Activated CD4-positive, alpha-beta T cell treated with anti-CD3 and anti-CD28 coated beads for 36 hours (primary cell): ENCODE measurements around the gene FOS. TPM values are rescaled to one million over a fixed set of nuclear protein-coding genes. Genes with fewer than 3 reads are reported as not detected.

ENCODE experiments used
- ATAC-seq: fragments of 200-7000 bp; cut with Tn5 transposase; one replicate; pipeline ENCODE4 v1.10.0; 2021; ENCODE audit warnings: mild to moderate bottlenecking, moderate library complexity
- CTCF ChIA-PET: fragments of 350-600 bp; sonication (Branson Sonifier 250); formaldehyde crosslinking; loops from one replicate; lab custom pipeline; 2021; ENCODE audit warnings: antibody characterized with exemption; lab: Charles Lee
- POLR2A ChIA-PET: fragments of 350-600 bp; sonication (Branson Sonifier 250); formaldehyde crosslinking; loops from one replicate; lab custom pipeline; 2021; ENCODE audit warnings: antibody characterized with exemption, inconsistent platforms; lab: Charles Lee
- DNase-seq: peaks from one replicate; pipeline ENCODE4 v3.0.0-alpha.2; 2020
- H3K27ac Mint-ChIP-seq: one replicate; pipeline ENCODE4 v1.8.0; 2021; ENCODE audit warnings: mixed read lengths
- H3K27me3 Mint-ChIP-seq: one replicate; pipeline ENCODE4 v1.8.0; 2021; ENCODE audit warnings: mixed read lengths
- H3K36me3 Mint-ChIP-seq: one replicate; pipeline ENCODE4 v1.8.0; 2021; ENCODE audit warnings: low read depth, mixed read lengths
- H3K4me1 Mint-ChIP-seq: one replicate; pipeline ENCODE4 v1.8.0; 2021; ENCODE audit warnings: mixed read lengths
- H3K4me3 Mint-ChIP-seq: one replicate; pipeline ENCODE4 v1.8.0; 2021; ENCODE audit warnings: mild to moderate bottlenecking, moderate library complexity, mixed read lengths
- H3K9me3 Mint-ChIP-seq: one replicate; pipeline ENCODE4 v1.8.0; 2021; ENCODE audit warnings: low read depth, mixed read lengths
- intact Hi-C, 2 experiments: fragments of 100-400 bp; cut with DNase I in 1 of 2; cut with micrococcal nuclease in 1 of 2; formaldehyde crosslinking; loops; one replicate each; pipeline versions ENCODE4 v1.14.2 to v1.15.1; 2022 to 2024; cut with DNase I, micrococcal nuclease
- total RNA-seq, 2 experiments: library from RNA; stranded (reverse); gene quantifications; one replicate each; pipeline ENCODE4 v1.2.3, GENCODE V29; 2021

FOS gene
- total RNA-seq, 2 experiments from 2014 or later: 16.0 to 21.1 TPM

GRCh38 chr14:75236901-75237419, 41.7 kb upstream of the FOS start:
- Mint-ChIP-seq H3K9me3 (no peaks in the 10 kb centered on the region), H3K4me3 (no peak overlapping the region), H3K27me3 (no peaks in the 10 kb centered on the region), H3K36me3 (no peaks in the 10 kb centered on the region), H3K27ac (no peak overlapping the region), H3K4me1 (peaks cover 27% of the 10 kb centered on the region)
- DNase-seq: no peak
- CTCF ChIA-PET: no interaction called here
- ATAC-seq: no peak
- intact Hi-C loops: no loop called here
- POLR2A ChIA-PET: no interaction called here

GRCh38 chr14:75238756-75239455, 39.7 kb upstream of the FOS start:
- Mint-ChIP-seq H3K9me3 (no peaks in the 10 kb centered on the region), H3K4me3 (no peak overlapping the region), H3K4me1 (peaks cover 13% of the 10 kb centered on the region), H3K27ac (no peak overlapping the region), H3K27me3 (no peaks in the 10 kb centered on the region), H3K36me3 (no peaks in the 10 kb centered on the region)
- ChIA-PET POLR2A (no interaction called here), CTCF (interaction anchor here (0.6 to 2.1 kb wide), 6 partner anchors 9 to 516 kb away, joined by 3 to 6 read pairs (median 4); no protein-coding TSS in a partner anchor)
- DNase-seq (no peak), ATAC-seq (no peak)
- intact Hi-C loops: no loop called here

- CTCF ChIA-PET: interaction anchor here (0.7 kb wide), 1 partner anchor 18 kb away, joined by 4 read pairs; no protein-coding TSS in a partner anchor
- Mint-ChIP-seq H3K36me3 (no peaks in the 10 kb centered on the region), H3K27me3 (no peaks in the 10 kb centered on the region), H3K4me3 (no peak overlapping the region), H3K4me1 (peaks cover 7% of the 10 kb centered on the region), H3K9me3 (no peaks in the 10 kb centered on the region), H3K27ac (no peak overlapping the region)
- ATAC-seq: no peak
- no peak for DNase-seq
- POLR2A ChIA-PET: no interaction called here
- intact Hi-C loops: no loop called here
Observed at GRCh38 chr14:75240781-75241180, 37.8 kb upstream of the FOS start.

GRCh38 chr14:75242546-75243273, 35.9 kb upstream of the FOS start:
- no peak overlapping the region for H3K27ac Mint-ChIP-seq
- peaks cover 22% of the 10 kb centered on the region for H3K4me1 Mint-ChIP-seq
- peaks cover 2% of the 10 kb centered on the region for H3K27me3 Mint-ChIP-seq
- POLR2A ChIA-PET: no interaction called here
- CTCF ChIA-PET: interaction anchor here (0.7 kb wide), 2 partner anchors 9 to 389 kb away, joined by 3 to 4 read pairs; no protein-coding TSS in a partner anchor
- DNase-seq: no peak
- H3K36me3 Mint-ChIP-seq: no peaks in the 10 kb centered on the region
- ATAC-seq: no peak
- no peaks in the 10 kb centered on the region for H3K9me3 Mint-ChIP-seq
- intact Hi-C loops: no loop called here
- H3K4me3 Mint-ChIP-seq: no peak overlapping the region

- H3K36me3 Mint-ChIP-seq: no peaks in the 10 kb centered on the region
- no peaks in the 10 kb centered on the region for H3K9me3 Mint-ChIP-seq
- H3K4me1 Mint-ChIP-seq: peaks cover 33% of the 10 kb centered on the region
- no peak overlapping the region for H3K27ac Mint-ChIP-seq
- peaks cover 2% of the 10 kb centered on the region for H3K27me3 Mint-ChIP-seq
- intact Hi-C loops: no loop called here
- no peak for DNase-seq
- CTCF ChIA-PET: interaction anchor here (0.9 to 1.3 kb wide), 2 partner anchors 14 to 112 kb away, joined by 3 read pairs; no protein-coding TSS in a partner anchor
- POLR2A ChIA-PET: interaction anchor here (1.2 kb wide), 1 partner anchor 15 kb away, joined by 4 read pairs; no protein-coding TSS in a partner anchor
- no peak overlapping the region for H3K4me3 Mint-ChIP-seq
- no peak for ATAC-seq
Observed at GRCh38 chr14:75244121-75244520, 34.5 kb upstream of the FOS start.

- peaks cover 52% of the 10 kb centered on the region for H3K4me1 Mint-ChIP-seq
Observed at GRCh38 chr14:75246546-75247285, 31.9 kb upstream of the FOS start.

GRCh38 chr14:75247286-75247922, 31.2 kb upstream of the FOS start:
- Mint-ChIP-seq H3K27me3 (peaks cover 2% of the 10 kb centered on the region), H3K36me3 (no peaks in the 10 kb centered on the region), H3K9me3 (no peaks in the 10 kb centered on the region), H3K27ac (peak overlapping the region; percentile 75), H3K4me3 (peak overlapping the region; percentile 22), H3K4me1 (peaks cover 57% of the 10 kb centered on the region)
- intact Hi-C loops: loop anchor here (1.0 to 5.0 kb wide), 11 partner anchors 17 to 630 kb away; partner anchors contain the start of genes BATF (in 1 of the 2), FOS (in 1 of the 2), NEK9 (in 1 of the 2) and TMED10 (in 1 of the 2)
- ATAC-seq: peak; percentile 49
- CTCF ChIA-PET: interaction anchor here (0.6 to 2.8 kb wide), 8 partner anchors 12 to 738 kb away, joined by 3 to 16 read pairs (median 4); partner anchors contain the start of gene IFT43
- POLR2A ChIA-PET: interaction anchor here (0.5 to 2.4 kb wide), 6 partner anchors 11 to 321 kb away, joined by 3 to 16 read pairs (median 5); no protein-coding TSS in a partner anchor
- DNase-seq: peak; percentile 86

More at GRCh38 chr14:75246546-75247285, 31.9 kb upstream of the FOS start:
- Mint-ChIP-seq H3K27ac (no peak overlapping the region), H3K36me3 (no peaks in the 10 kb centered on the region), H3K4me3 (peak overlapping the region; percentile 22), H3K27me3 (peaks cover 2% of the 10 kb centered on the region), H3K9me3 (no peaks in the 10 kb centered on the region)
- ATAC-seq: no peak
- CTCF ChIA-PET: interaction anchor here (0.7 to 2.8 kb wide), 6 partner anchors 12 to 837 kb away, joined by 3 to 16 read pairs (median 4); no protein-coding TSS in a partner anchor
- intact Hi-C loops: loop anchor here (1.0 to 5.0 kb wide), 11 partner anchors 16 to 629 kb away; partner anchors contain the start of genes BATF (in 1 of the 2), FOS (in 1 of the 2), NEK9 (in 1 of the 2) and TMED10 (in 1 of the 2)
- POLR2A ChIA-PET: interaction anchor here (0.5 to 2.4 kb wide), 3 partner anchors 12 to 322 kb away, joined by 3 to 16 read pairs (median 7); no protein-coding TSS in a partner anchor
- DNase-seq: no peak

GRCh38 chr14:75247939-75248338, 30.7 kb upstream of the FOS start:
- Mint-ChIP-seq H3K27me3 (peaks cover 2% of the 10 kb centered on the region), H3K36me3 (no peaks in the 10 kb centered on the region), H3K9me3 (no peaks in the 10 kb centered on the region), H3K4me3 (peak overlapping the region; percentile 22), H3K27ac (peak overlapping the region; percentile 75), H3K4me1 (peaks cover 57% of the 10 kb centered on the region)
- CTCF ChIA-PET: interaction anchor here (0.6 to 2.8 kb wide), 8 partner anchors 11 to 738 kb away, joined by 3 to 16 read pairs (median 4); partner anchors contain the start of gene IFT43
- DNase-seq (no peak), ATAC-seq (no peak)
- POLR2A ChIA-PET: interaction anchor here (0.9 to 2.4 kb wide), 5 partner anchors 11 to 291 kb away, joined by 4 to 16 read pairs (median 6); no protein-coding TSS in a partner anchor
- intact Hi-C loops: loop anchor here (1.0 to 5.0 kb wide), 13 partner anchors 17 to 631 kb away; partner anchors contain the start of genes NEK9 (in 2 of the 2), BATF (in 1 of the 2), FOS (in 1 of the 2) and TMED10 (in 1 of the 2)

GRCh38 chr14:75249251-75249957, 29.2 kb upstream of the FOS start:
- ChIA-PET POLR2A (interaction anchor here (0.6 to 2.1 kb wide), 5 partner anchors 10 to 74 kb away, joined by 3 to 14 read pairs (median 4); no protein-coding TSS in a partner anchor), CTCF (interaction anchor here (0.9 to 2.9 kb wide), 8 partner anchors 10 to 293 kb away, joined by 3 to 10 read pairs (median 4); no protein-coding TSS in a partner anchor)
- peaks cover 2% of the 10 kb centered on the region for H3K27me3 Mint-ChIP-seq
- peaks cover 57% of the 10 kb centered on the region for H3K4me1 Mint-ChIP-seq
- DNase-seq (peak; percentile 91), ATAC-seq (peak; percentile 81)
- intact Hi-C loops: loop anchor here (1.0 to 5.0 kb wide), 10 partner anchors 10 to 632 kb away; partner anchors contain the start of genes NEK9 (in 2 of the 2), BATF (in 1 of the 2), FOS (in 1 of the 2) and TMED10 (in 1 of the 2)
- no peaks in the 10 kb centered on the region for H3K9me3 Mint-ChIP-seq
- H3K36me3 Mint-ChIP-seq: no peaks in the 10 kb centered on the region
- H3K27ac Mint-ChIP-seq: peak overlapping the region; percentile 82
- peak overlapping the region; percentile 11 for H3K4me3 Mint-ChIP-seq
